K562 (cell line): Measurements from ENCODE around the gene YWHAB. TPM values are rescaled to one million over a fixed set of nuclear protein-coding genes. Genes with fewer than 3 reads are reported as not detected.

Experiments used
- ATAC-seq: fragments of 200-7000 bp; cut with Tn5 transposase; 3 replicates; pipeline ENCODE4 v1.9.1; 2020; ENCODE audit warnings: moderate library complexity
- BruUV-seq: library from RNA; stranded (reverse); fragments of 400-500 nt; replicated peaks from 2 replicates; lab custom pipeline; 2021; lab: Mats Ljungman, UMichigan
- CTCF ChIA-PET: fragments of 300-600 bp; formaldehyde crosslinking; extraction: SDS; loops from one replicate; lab custom pipeline; 2021; ENCODE audit warnings: low intra/inter-chr PET ratio; lab: Yijun Ruan, JAX
- POLR2A ChIA-PET: fragments of 300-600, 350-650 bp; sonication (Branson Sonifier 250); formaldehyde crosslinking; extraction: SDS; loops from one replicate; lab custom pipeline; 2021; ENCODE audit warnings: antibody characterized with exemption, inconsistent platforms; lab: Yijun Ruan, JAX
- DNase-seq, 4 experiments: peaks; one replicate each; pipeline versions ENCODE4 v3.0.0 to v3.0.0-alpha.2; 2011 to 2018; ENCODE audit warnings: low spot score in 3 of 4, mixed read lengths in 3 of 4; ENCODE audit errors: extremely low read depth in 1 of 4
- FAIRE-seq: peaks from 2 replicates; lab custom pipeline; 2011; peaks lifted over from hg19 to GRCh38; lab: Jason Lieb, UNC
- H2AFZ ChIP-seq: 2 replicates; pipeline ENCODE4 v1.6.0; 2011; ENCODE audit warnings: low read depth, low read length, control low read depth, inconsistent platforms
- H3K27ac ChIP-seq: fragments of 200-600 bp; 3 replicates; pipeline ENCODE4 v1.8.0; 2011; ENCODE audit warnings: low read depth, mild to moderate bottlenecking, control low read depth, inconsistent platforms, low read length, moderate library complexity, mixed read lengths; ENCODE audit errors: extremely low read depth
- H3K27me3 ChIP-seq, 2 experiments: fragments of 300-600 bp in 1 of 2; 2 replicates in 1 of 2; 3 replicates in 1 of 2; pipeline versions ENCODE4 v1.6.0 to v1.8.0; 2011; ENCODE audit warnings: inconsistent platforms in 2 of 2, low read length in 2 of 2, mild to moderate bottlenecking in 1 of 2, mixed read lengths in 1 of 2, moderate library complexity in 1 of 2; ENCODE audit not compliant: control insufficient read depth in 2 of 2, insufficient read depth in 2 of 2
- H3K36me3 ChIP-seq: fragments of 300-600 bp; 3 replicates; pipeline ENCODE4 v1.8.0; 2011; ENCODE audit warnings: mild to moderate bottlenecking, low read length, inconsistent platforms; ENCODE audit not compliant: control insufficient read depth, insufficient read depth
- H3K4me1 ChIP-seq, 2 experiments: fragments of 200-600 bp in 1 of 2; replicated peaks in 1 of 2; 2 replicates in 1 of 2; 3 replicates in 1 of 2; pipeline versions ENCODE4 v1.5.1 to v1.8.0; 2011; ENCODE audit warnings: inconsistent platforms in 2 of 2, low read length in 2 of 2, mild to moderate bottlenecking in 1 of 2, mixed read lengths in 1 of 2, moderate library complexity in 1 of 2; ENCODE audit not compliant: control insufficient read depth in 2 of 2, insufficient read depth in 2 of 2
- H3K4me2 ChIP-seq: 2 replicates; pipeline ENCODE4 v1.6.1; 2011; ENCODE audit warnings: low read length, control low read depth, inconsistent platforms, mixed read lengths; ENCODE audit not compliant: insufficient read depth
- H3K4me3 ChIP-seq: fragments of 200-600 bp; sonication (generic), shearing (Covaris generic); 2 replicates; pipeline ENCODE4 v1.5.1; 2016; ENCODE audit warnings: control low read depth, inconsistent platforms
- H3K79me2 ChIP-seq: fragments of 200-600 bp; 3 replicates; pipeline ENCODE4 v1.8.0; 2011; ENCODE audit warnings: low read length, inconsistent platforms; ENCODE audit not compliant: control insufficient read depth, insufficient read depth
- H3K9ac ChIP-seq, 2 experiments: 2 replicates each; pipeline versions ENCODE4 v1.6.0 to v1.6.1; 2011; ENCODE audit warnings: low read depth in 2 of 2, low read length in 2 of 2, control low read depth in 1 of 2, inconsistent platforms in 1 of 2, mild to moderate bottlenecking in 1 of 2, mixed read lengths in 1 of 2; ENCODE audit not compliant: insufficient read depth in 1 of 2
- H3K9me1 ChIP-seq: one replicate; pipeline ENCODE4 v1.6.0; 2011; ENCODE audit warnings: inconsistent platforms, mild to moderate bottlenecking, low read length, moderate library complexity; ENCODE audit not compliant: control insufficient read depth, insufficient read depth
- H3K9me3 ChIP-seq: replicated peaks from 2 replicates; pipeline ENCODE4 v1.5.1; 2011; ENCODE audit warnings: low read depth, low read length, inconsistent platforms; ENCODE audit not compliant: control insufficient read depth, insufficient read depth
- H4K20me1 ChIP-seq: replicated peaks from 2 replicates; pipeline ENCODE4 v1.6.1; 2011; ENCODE audit warnings: low read length, inconsistent platforms, mixed read lengths; ENCODE audit not compliant: control insufficient read depth, insufficient read depth
- ARID2 ChIP-seq: fragments of 450-650 bp; IDR thresholded peaks from 2 replicates; pipeline ENCODE4 v1.6.1; 2017; ENCODE audit warnings: antibody characterized with exemption, mild to moderate bottlenecking
- FOSL1 ChIP-seq: fragments of 200-800 bp; sonication (Bioruptor generic); conservative IDR thresholded peaks from 2 replicates; pipeline ENCODE4 v1.6.1; 2016; ENCODE audit warnings: missing genetic modification characterization, missing compliant biosample characterization
- KLF1 ChIP-seq: fragments of 450-650 bp; IDR thresholded peaks from 2 replicates; pipeline ENCODE4 v1.6.1; 2016; ENCODE audit warnings: missing genetic modification characterization, missing compliant biosample characterization
- MEF2A ChIP-seq: IDR thresholded peaks from 2 replicates; pipeline ENCODE4 v1.6.1; 2011; ENCODE audit warnings: low read depth, mild to moderate bottlenecking, low read length, moderate library complexity; ENCODE audit not compliant: control insufficient read depth
- POLR3G ChIP-seq: IDR thresholded peaks from 2 replicates; pipeline ENCODE4 v1.6.1; 2011; ENCODE audit not compliant: insufficient read length, insufficient replicate concordance; ENCODE audit errors: extremely low read depth
- RHOXF2B ChIP-seq: fragments of 250-450 bp; sonication (Bioruptor Pico); conservative IDR thresholded peaks from 2 replicates; pipeline ENCODE4 v1.5.1; 2021
- SREBF1 ChIP-seq: fragments of 150-350 bp; IDR thresholded peaks from 2 replicates; pipeline ENCODE4 v1.6.1; 2014; ENCODE audit warnings: antibody characterized with exemption, low read depth, low read length, borderline replicate concordance
- ZKSCAN8 ChIP-seq: fragments of 200-800 bp; sonication (Bioruptor generic); IDR thresholded peaks from 2 replicates; pipeline ENCODE4 v1.6.1; 2016; ENCODE audit warnings: missing genetic modification characterization, missing compliant biosample characterization
- ZNF324 ChIP-seq: fragments of 250-450 bp; sonication (Bioruptor Pico); IDR thresholded peaks from 2 replicates; pipeline ENCODE4 v1.4.0; 2020; ENCODE audit warnings: mild to moderate bottlenecking
- ZNF707 ChIP-seq: fragments of 250-450 bp; sonication (Bioruptor Pico); conservative IDR thresholded peaks from 2 replicates; pipeline ENCODE4 v1.8.0; 2022; ENCODE audit warnings: inconsistent platforms, mild to moderate bottlenecking, moderate library complexity
- ZNF785 ChIP-seq: fragments of 250-450 bp; sonication (Bioruptor Pico); IDR thresholded peaks from 2 replicates; pipeline ENCODE4 v1.4.0; 2020; ENCODE audit warnings: mild to moderate bottlenecking
- WGBS: fragments of 100-300 bp; shearing (Covaris generic); methylation state at CpG from one replicate; pipeline ENCODE4 v1.1.6; 2016; ENCODE audit warnings: low coverage, mixed read lengths; ENCODE audit not compliant: insufficient coverage; ENCODE audit errors: missing lambda C conversion rate; 5-methylcytosine and 5-hydroxymethylcytosine counted together
- in situ Hi-C: fragments of 300-500 bp; cut with MboI; formaldehyde crosslinking; loops from 4 replicates; pipeline ENCODE4 v1.15.0; 2018; ENCODE audit warnings: inconsistent platforms, mixed read lengths
- intact Hi-C: fragments of 100-400 bp; cut with micrococcal nuclease; formaldehyde crosslinking; loops from 2 replicates; pipeline ENCODE4 v1.14.2; 2022
- polyA plus RNA-seq, 8 experiments: library from polyadenylated mRNA; depleted of rRNA in 4 of 8; stranded (reverse) in 5 of 8; unstranded in 3 of 8; fragments of >200 nt; fragmentation: Nextera tagmentation in 2 of 8; fragmentation: Illumina TruSeq in 1 of 8; extraction: Ambion mirVana in 2 of 8; extraction: Trizol in 1 of 8; gene quantifications; 2 replicates each; pipeline versions ENCODE4 v1.2.1 to v1.2.3, GENCODE V29; 2011 to 2014; ENCODE audit warnings: inconsistent platforms in 1 of 8, missing spikeins in 1 of 8
- total RNA-seq, 7 experiments: library from RNA; depleted of rRNA in 6 of 7; stranded (reverse); fragments of >200 nt in 6 of 7; fragmentation: Illumina TruSeq in 2 of 7; extraction: Trizol in 2 of 7; gene quantifications; 2 replicates each; pipeline versions ENCODE4 v1.2.1 to v1.2.3, GENCODE V29; 2011 to 2021; ENCODE audit warnings: low replicate concordance in 1 of 7
- TF ChIP-seq, protein P1 (sequence below): sonication (generic); formaldehyde crosslinking; IDR thresholded peaks from 2 replicates; pipeline ENCODE4 v1.8.0; 2022; ENCODE audit warnings: mild to moderate bottlenecking, missing genetic modification reagents
- TF ChIP-seq, protein P2 (sequence below): IDR thresholded peaks from 2 replicates; pipeline ENCODE4 v1.6.1; 2012; ENCODE audit warnings: low read depth, low read length, improper control_type of control experiment, borderline replicate concordance

YWHAB gene
- total and polyA plus RNA-seq, 9 of the 15 experiments (the other 6 are each of a cell fraction or from before 2014, with no cell fraction given), result 60.6 to 185 (median 96.1) TPM

DNA sequence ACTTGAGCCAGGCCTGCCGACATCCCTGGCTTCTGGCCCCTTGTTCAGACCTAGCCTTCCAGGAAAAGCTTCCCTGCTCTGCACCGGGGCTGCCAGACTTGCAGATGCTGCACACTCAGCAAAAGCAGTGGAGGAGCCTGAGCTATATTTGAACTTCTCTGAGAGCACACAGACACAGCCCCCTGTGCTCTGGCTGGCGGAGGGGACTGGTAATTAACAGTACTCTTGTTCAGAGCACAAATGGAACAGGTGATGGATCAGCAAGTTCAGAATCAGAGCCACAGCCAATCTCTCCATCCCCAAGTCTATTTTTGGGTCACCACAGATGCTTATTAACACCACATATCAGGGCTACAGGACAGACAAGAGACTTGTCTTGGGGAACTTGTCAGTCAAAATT lies 47.6 kb upstream of the YWHAB start (continued):
- TF ChIP-seq, protein P1, sequence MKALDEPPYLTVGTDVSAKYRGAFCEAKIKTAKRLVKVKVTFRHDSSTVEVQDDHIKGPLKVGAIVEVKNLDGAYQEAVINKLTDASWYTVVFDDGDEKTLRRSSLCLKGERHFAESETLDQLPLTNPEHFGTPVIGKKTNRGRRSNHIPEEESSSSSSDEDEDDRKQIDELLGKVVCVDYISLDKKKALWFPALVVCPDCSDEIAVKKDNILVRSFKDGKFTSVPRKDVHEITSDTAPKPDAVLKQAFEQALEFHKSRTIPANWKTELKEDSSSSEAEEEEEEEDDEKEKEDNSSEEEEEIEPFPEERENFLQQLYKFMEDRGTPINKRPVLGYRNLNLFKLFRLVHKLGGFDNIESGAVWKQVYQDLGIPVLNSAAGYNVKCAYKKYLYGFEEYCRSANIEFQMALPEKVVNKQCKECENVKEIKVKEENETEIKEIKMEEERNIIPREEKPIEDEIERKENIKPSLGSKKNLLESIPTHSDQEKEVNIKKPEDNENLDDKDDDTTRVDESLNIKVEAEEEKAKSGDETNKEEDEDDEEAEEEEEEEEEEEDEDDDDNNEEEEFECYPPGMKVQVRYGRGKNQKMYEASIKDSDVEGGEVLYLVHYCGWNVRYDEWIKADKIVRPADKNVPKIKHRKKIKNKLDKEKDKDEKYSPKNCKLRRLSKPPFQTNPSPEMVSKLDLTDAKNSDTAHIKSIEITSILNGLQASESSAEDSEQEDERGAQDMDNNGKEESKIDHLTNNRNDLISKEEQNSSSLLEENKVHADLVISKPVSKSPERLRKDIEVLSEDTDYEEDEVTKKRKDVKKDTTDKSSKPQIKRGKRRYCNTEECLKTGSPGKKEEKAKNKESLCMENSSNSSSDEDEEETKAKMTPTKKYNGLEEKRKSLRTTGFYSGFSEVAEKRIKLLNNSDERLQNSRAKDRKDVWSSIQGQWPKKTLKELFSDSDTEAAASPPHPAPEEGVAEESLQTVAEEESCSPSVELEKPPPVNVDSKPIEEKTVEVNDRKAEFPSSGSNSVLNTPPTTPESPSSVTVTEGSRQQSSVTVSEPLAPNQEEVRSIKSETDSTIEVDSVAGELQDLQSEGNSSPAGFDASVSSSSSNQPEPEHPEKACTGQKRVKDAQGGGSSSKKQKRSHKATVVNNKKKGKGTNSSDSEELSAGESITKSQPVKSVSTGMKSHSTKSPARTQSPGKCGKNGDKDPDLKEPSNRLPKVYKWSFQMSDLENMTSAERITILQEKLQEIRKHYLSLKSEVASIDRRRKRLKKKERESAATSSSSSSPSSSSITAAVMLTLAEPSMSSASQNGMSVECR (CRISPR knock-in tag), result no peak
- no peak for TF ChIP-seq FOSL1 (tag)
- TF ChIP-seq, protein P2, sequence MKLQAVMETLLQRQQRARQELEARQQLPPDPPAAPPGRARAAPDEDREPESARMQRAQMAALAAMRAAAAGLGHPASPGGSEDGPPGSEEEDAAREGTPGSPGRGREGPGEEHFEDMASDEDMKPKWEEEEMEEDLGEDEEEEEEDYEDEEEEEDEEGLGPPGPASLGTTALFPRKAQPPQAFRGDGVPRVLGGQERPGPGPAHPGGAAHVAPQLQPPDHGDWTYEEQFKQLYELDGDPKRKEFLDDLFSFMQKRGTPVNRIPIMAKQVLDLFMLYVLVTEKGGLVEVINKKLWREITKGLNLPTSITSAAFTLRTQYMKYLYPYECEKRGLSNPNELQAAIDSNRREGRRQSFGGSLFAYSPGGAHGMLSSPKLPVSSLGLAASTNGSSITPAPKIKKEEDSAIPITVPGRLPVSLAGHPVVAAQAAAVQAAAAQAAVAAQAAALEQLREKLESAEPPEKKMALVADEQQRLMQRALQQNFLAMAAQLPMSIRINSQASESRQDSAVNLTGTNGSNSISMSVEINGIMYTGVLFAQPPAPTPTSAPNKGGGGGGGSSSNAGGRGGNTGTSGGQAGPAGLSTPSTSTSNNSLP, result no peak
- no peak for TF ChIP-seq KLF1

DNA sequence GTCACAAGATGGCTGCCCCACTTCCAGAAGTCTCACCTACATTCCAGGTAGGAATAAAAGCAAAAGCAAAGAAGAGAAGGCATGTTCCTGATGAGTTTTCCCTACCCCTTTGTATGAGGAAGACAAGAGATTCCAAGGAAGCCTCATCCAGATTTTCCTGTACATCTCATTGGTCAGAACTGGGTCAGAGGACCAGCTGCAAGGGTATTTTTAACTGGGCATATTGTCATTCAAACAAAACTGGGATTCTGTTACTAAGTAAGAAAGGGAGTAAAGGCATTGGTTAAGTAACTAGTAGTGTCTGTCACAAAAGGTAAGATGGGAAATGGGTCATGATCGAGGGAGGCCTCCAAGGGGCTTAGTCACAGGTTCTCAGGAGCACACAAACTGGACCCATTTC lies 47.0 kb upstream of the YWHAB start:
- no peaks in the 10 kb centered on the region for H4K20me1 ChIP-seq
- no peak overlapping the region for H2AFZ ChIP-seq
- in situ Hi-C loops (no loop called here), intact Hi-C loops (no loop called here)
- no peaks in the 10 kb centered on the region for H3K9me1 ChIP-seq
- no peaks in the 10 kb centered on the region for H3K9me3 ChIP-seq
- no peak overlapping the region for H3K27ac ChIP-seq
- DNase-seq (no peak), ATAC-seq (no peak), FAIRE-seq (no peak)
- TF ChIP-seq RHOXF2B (CRISPR knock-in tag) (no peak), ARID2 (no peak), SREBF1 (no peak), POLR3G (no peak), ZNF785 (CRISPR knock-in tag) (no peak), ZNF707 (CRISPR knock-in tag) (no peak), ZNF324 (CRISPR knock-in tag) (no peak), MEF2A (no peak), ZKSCAN8 (no peak)
- H3K4me1 ChIP-seq, result no peaks in the 10 kb centered on the region
- peaks cover 33 to 47% of the 10 kb centered on the region in 2 experiments; a peak in 4 of 5 replicates for H3K27me3 ChIP-seq
- no peaks in the 10 kb centered on the region for H3K36me3 ChIP-seq
- no peaks in the 10 kb centered on the region for H3K79me2 ChIP-seq
- WGBS, result 0% methylated on average over 1 of the region's 1 CpG
- BruUV-seq, result no TSS peak
- no peak overlapping the region for H3K4me3 ChIP-seq
- no peak overlapping the region for H3K9ac ChIP-seq
- H3K4me2 ChIP-seq, result no peak overlapping the region
- ChIA-PET CTCF (no interaction called here), POLR2A (interaction anchor here (1.4 kb wide), 1 partner anchor 10 kb away, joined by 4 read pairs; no protein-coding TSS in a partner anchor)
